HFFc6 (cell line): ENCODE data around the gene TGIF1. TPM values are rescaled to one million over a fixed set of nuclear protein-coding genes. Genes with fewer than 3 reads are reported as not detected.

ENCODE experiments used
- DNase-seq: peaks from one replicate; pipeline ENCODE4 v3.0.0-alpha.2; 2018
- H3K27ac Mint-ChIP-seq: 2 replicates; pipeline ENCODE4 v1.8.0; 2020; ENCODE audit warnings: mild to moderate bottlenecking, mixed read lengths
- H3K27me3 Mint-ChIP-seq: 2 replicates; pipeline ENCODE4 v1.8.0; 2021; ENCODE audit warnings: mild to moderate bottlenecking, moderate library complexity, mixed read lengths; ENCODE audit not compliant: insufficient read depth
- H3K36me3 Mint-ChIP-seq: 2 replicates; pipeline ENCODE4 v1.8.0; 2021; ENCODE audit warnings: low read depth, mixed read lengths
- H3K4me1 Mint-ChIP-seq: 2 replicates; pipeline ENCODE4 v1.8.0; 2020; ENCODE audit warnings: low read depth, mixed read lengths
- H3K4me3 Mint-ChIP-seq: 2 replicates; pipeline ENCODE4 v1.8.0; 2020; ENCODE audit warnings: mild to moderate bottlenecking, moderate library complexity, mixed read lengths
- H3K9me3 Mint-ChIP-seq: 2 replicates; pipeline ENCODE4 v1.8.0; 2020; ENCODE audit warnings: mild to moderate bottlenecking, mixed read lengths
- total RNA-seq, 6 experiments: library from RNA; stranded (reverse); fragmentation: NEBNext Ultra II Directional; extraction: Animal tissue kit (Norgen Biotek cat#: 25700); gene quantifications; 2 replicates in 1 of 6; 3 replicates in 5 of 6; pipeline ENCODE4 v1.2.3, GENCODE V29; 2021
- TF ChIP-seq, protein P1 (sequence below): fragments of 200-600 bp; sonication (generic); IDR thresholded peaks from 2 replicates; pipeline ENCODE4 v1.5.0; 2021; ENCODE audit warnings: antibody characterized with exemption, mild to moderate bottlenecking

Gene TGIF1
- total RNA-seq, 6 experiments from 2014 or later: 41.3 to 59.9 (median 55.8) TPM

DNA sequence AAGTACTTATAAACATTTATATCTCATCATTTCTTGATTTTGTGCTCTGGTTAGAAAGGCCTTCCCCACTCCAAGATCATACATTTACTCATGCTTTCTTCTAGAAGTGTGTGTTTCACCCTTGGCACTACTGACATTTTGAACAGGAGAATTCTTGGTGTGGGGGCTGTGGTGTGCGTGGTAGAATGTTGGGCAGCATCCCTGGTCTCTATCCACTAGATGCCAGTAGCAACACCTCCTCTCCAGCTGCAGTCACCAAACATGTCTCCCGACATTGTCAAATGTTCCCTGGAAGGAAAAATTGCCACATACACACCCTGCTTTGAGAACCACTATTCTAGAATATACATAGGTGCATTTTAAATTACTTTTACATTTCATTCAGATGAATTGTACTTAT, 8.7 kb upstream of the TGIF1 start:
- peak; percentile 21 for DNase-seq
- H3K27me3 Mint-ChIP-seq: peaks cover 1% of the 10 kb centered on the region

DNA sequence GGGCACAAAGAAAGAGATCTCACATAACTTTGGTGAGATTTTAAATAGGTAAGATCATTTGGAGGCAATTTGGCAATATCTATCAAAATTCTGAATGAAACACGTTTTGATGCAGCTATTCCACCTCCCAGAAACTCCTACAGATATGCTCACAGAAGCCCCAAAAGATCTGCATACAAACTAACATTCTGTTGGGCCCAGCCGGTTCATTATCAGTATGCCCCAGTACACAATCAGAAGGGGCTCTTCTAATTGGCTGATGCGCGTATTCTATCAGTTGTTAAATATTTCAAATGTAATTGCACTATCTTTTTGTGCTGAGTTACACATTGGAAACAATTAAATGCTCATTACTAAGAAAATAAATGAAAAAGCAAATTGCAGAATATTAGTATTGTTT, 7.1 kb upstream of the TGIF1 start:
- TF ChIP-seq, protein P1, sequence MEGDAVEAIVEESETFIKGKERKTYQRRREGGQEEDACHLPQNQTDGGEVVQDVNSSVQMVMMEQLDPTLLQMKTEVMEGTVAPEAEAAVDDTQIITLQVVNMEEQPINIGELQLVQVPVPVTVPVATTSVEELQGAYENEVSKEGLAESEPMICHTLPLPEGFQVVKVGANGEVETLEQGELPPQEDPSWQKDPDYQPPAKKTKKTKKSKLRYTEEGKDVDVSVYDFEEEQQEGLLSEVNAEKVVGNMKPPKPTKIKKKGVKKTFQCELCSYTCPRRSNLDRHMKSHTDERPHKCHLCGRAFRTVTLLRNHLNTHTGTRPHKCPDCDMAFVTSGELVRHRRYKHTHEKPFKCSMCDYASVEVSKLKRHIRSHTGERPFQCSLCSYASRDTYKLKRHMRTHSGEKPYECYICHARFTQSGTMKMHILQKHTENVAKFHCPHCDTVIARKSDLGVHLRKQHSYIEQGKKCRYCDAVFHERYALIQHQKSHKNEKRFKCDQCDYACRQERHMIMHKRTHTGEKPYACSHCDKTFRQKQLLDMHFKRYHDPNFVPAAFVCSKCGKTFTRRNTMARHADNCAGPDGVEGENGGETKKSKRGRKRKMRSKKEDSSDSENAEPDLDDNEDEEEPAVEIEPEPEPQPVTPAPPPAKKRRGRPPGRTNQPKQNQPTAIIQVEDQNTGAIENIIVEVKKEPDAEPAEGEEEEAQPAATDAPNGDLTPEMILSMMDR: no peak
- Mint-ChIP-seq H3K4me3 (no peak overlapping the region), H3K9me3 (no peaks in the 10 kb centered on the region), H3K27me3 (peaks cover 1% of the 10 kb centered on the region), H3K27ac (no peak overlapping the region), H3K4me1 (peaks cover 16% of the 10 kb centered on the region), H3K36me3 (no peaks in the 10 kb centered on the region)
- DNase-seq: no peak

More for the DNA sequence above, 8.7 kb upstream of the TGIF1 start:
- no peak overlapping the region for H3K27ac Mint-ChIP-seq
- TF ChIP-seq, protein P1: peak; percentile 46
- no peaks in the 10 kb centered on the region for H3K36me3 Mint-ChIP-seq
- no peaks in the 10 kb centered on the region for H3K9me3 Mint-ChIP-seq
- peaks cover 7% of the 10 kb centered on the region for H3K4me1 Mint-ChIP-seq
- H3K4me3 Mint-ChIP-seq: no peak overlapping the region

DNA sequence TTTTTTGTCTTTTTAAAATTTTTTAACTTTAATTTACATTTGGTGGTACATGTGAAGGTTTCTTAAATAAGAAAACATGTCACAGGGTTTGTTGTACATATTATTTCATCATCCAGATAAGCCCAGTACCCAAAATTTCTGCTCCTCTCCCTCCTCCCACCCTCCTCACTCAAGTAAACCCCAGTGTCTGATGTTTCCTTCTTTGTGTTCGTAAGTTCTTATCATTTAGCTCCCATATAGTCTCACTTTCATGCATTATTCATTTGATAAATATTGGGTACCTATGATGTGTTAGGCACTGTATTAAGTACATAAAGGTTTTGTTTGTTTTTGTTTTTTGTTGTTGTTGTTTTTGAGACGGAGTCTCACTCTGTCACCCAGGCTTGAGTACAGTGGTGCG, 5.7 kb upstream of the TGIF1 start:
- no peaks in the 10 kb centered on the region for H3K36me3 Mint-ChIP-seq
- TF ChIP-seq, protein P1: no peak
- no peak overlapping the region for H3K27ac Mint-ChIP-seq
- peaks cover 6% of the 10 kb centered on the region for H3K27me3 Mint-ChIP-seq
- peaks cover 16% of the 10 kb centered on the region for H3K4me1 Mint-ChIP-seq
- no peak for DNase-seq
- no peaks in the 10 kb centered on the region for H3K9me3 Mint-ChIP-seq
- no peak overlapping the region for H3K4me3 Mint-ChIP-seq

DNA sequence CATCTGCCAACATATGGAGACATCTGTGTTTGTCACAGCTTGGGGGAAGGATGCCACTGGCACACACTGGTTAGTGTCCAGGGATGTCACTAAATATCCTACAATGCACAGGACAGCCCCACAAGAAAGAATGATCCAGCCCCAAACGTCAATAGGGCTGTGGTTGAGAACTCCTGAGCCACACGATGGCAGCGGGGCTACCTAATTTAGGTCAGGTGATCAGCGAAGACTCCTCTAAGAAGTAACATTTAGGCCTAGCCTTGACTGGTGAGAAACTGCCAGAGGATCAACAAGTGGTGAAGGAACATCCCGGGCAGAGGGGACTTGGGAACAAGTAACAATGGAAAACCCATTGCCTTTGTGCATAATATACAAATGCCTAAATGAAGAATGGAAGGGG, 5.0 kb upstream of the TGIF1 start:
- H3K4me1 Mint-ChIP-seq: peaks cover 16% of the 10 kb centered on the region
- no peak overlapping the region for H3K27ac Mint-ChIP-seq
- TF ChIP-seq, protein P1: no peak
- peaks cover 6% of the 10 kb centered on the region for H3K27me3 Mint-ChIP-seq
- DNase-seq: no peak
- H3K9me3 Mint-ChIP-seq: no peaks in the 10 kb centered on the region
- no peak overlapping the region for H3K4me3 Mint-ChIP-seq
- H3K36me3 Mint-ChIP-seq: no peaks in the 10 kb centered on the region

DNA sequence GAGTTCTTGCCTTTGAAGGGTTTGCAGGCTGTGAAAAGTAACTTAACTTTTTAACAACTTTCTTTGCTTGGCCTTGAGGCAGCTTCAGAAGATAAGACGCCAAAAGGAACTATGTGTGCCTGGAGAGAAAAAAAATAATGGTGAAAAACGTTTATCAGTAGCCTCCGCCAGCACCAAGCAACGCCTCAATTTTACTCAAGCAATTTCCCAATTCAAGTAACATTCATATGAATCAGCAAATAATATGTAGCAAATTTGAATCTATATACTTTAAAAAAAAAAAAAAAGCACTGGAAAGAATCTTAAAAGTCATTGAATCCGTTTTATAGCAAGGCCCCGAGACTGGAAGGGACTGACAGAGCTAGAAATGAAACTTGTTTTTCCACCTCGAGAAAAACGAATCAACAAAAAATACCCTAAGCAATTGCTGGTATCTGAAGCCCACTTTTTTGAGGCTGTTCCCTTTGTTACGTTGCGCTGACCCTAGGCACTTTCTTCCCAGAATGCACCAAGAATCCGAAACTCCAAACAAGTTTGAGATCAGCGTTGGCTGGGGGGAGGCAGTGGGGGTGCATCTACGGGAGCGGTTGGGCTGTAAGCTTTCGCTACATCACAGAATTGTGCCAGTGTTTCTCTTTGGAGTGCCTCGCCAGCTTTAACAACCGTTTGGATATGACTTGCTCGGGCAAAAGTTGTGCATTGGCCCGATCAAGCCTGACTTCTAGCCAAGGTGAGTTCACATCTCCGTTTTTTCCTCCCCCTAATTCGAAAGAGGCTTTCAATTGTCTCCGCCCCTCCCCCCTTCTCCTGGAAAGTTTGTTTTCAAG, 2.7 kb upstream of the TGIF1 start:
- H3K27ac Mint-ChIP-seq: peak overlapping the region; percentile 99
- H3K9me3 Mint-ChIP-seq: no peaks in the 10 kb centered on the region
- peaks cover 8% of the 10 kb centered on the region; the same call in 1 of the 2 replicates for H3K36me3 Mint-ChIP-seq
- H3K27me3 Mint-ChIP-seq: peaks cover 17% of the 10 kb centered on the region
- TF ChIP-seq, protein P1: no peak
- peak overlapping the region; percentile 94 for H3K4me3 Mint-ChIP-seq
- DNase-seq: peak; percentile 40
- peaks cover 16% of the 10 kb centered on the region for H3K4me1 Mint-ChIP-seq
